ENCODE data around the gene ATP5F1B. TPM values are rescaled to one million over a fixed set of nuclear protein-coding genes. Genes with fewer than 3 reads are reported as not detected.

Gene ATP5F1B
- total RNA-seq, 4 donors from 2014 or later, result 293 to 326 (median 296) TPM

GRCh38 chr12:56599797-56600196 is 46.0 kb downstream of the ATP5F1B start:
- Histone ChIP-seq H3K9me3 (no peaks in the 10 kb centered on the region), H3K27me3 (no peaks in the 10 kb centered on the region), H3K36me3 (peaks cover 24 to 92% (median 59%) of the 10 kb centered on the region in 3 donors), H3K4me1 (peaks cover 0 to 7% (median 0%) of the 10 kb centered on the region in 4 donors), H3K27ac (peak overlapping the region in 1 of 4 donors; percentile 10), H3K4me3 (no peak overlapping the region)
- TF ChIP-seq, protein P1, sequence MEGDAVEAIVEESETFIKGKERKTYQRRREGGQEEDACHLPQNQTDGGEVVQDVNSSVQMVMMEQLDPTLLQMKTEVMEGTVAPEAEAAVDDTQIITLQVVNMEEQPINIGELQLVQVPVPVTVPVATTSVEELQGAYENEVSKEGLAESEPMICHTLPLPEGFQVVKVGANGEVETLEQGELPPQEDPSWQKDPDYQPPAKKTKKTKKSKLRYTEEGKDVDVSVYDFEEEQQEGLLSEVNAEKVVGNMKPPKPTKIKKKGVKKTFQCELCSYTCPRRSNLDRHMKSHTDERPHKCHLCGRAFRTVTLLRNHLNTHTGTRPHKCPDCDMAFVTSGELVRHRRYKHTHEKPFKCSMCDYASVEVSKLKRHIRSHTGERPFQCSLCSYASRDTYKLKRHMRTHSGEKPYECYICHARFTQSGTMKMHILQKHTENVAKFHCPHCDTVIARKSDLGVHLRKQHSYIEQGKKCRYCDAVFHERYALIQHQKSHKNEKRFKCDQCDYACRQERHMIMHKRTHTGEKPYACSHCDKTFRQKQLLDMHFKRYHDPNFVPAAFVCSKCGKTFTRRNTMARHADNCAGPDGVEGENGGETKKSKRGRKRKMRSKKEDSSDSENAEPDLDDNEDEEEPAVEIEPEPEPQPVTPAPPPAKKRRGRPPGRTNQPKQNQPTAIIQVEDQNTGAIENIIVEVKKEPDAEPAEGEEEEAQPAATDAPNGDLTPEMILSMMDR (IDR thresholded peaks at IDR 0.05), result no peak
- TF ChIP-seq EP300 (IDR thresholded peaks at IDR 0.05) (no peak), POLR2A (IDR thresholded peaks at IDR 0.05) (no peak)
- WGBS, 2 donors, result 94 to 96% methylated on average over 10 of the region's 10 CpGs
- DNase-seq (ENCODE audit: low spot score in 2 of 2), result no peak

DNA sequence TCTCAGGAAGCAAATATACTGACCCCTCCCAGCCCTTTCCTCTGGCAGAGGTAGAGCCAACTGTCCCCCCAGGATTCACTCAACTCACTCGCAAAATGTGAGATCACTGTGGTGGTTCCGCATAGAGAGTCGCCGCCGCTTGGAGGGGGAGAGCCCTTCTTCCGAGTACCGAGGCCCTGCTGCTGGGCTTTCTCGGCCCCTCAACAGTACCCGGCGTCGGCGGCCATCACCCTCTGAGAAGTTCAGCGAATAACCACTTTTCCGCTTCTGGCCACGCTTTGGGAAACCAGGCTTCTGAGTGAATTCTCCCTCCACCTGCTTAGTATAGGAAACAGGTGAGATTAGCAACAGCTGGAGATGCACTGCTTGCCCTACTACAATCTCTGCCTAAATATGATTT is 46.7 kb downstream of the ATP5F1B start:
- H3K4me3 ChIP-seq, result no peak overlapping the region
- 89 to 96% methylated on average over 15 of the region's 15 CpGs for WGBS, 2 donors
- no peaks in the 10 kb centered on the region for H3K27me3 ChIP-seq
- no peak for DNase-seq (ENCODE audit: low spot score in 2 of 2)
- H3K36me3 ChIP-seq, result peaks cover 24 to 84% (median 52%) of the 10 kb centered on the region in 3 donors
- no peaks in the 10 kb centered on the region for H3K9me3 ChIP-seq
- peaks cover 0 to 14% (median 0%) of the 10 kb centered on the region in 4 donors for H3K4me1 ChIP-seq
- H3K27ac ChIP-seq, result peak overlapping the region in 1 of 4 donors; percentile 4
- no peak for TF ChIP-seq EP300 (IDR thresholded peaks at IDR 0.05)
- TF ChIP-seq, protein P1 (IDR thresholded peaks at IDR 0.05), result no peak
- no peak for TF ChIP-seq POLR2A (IDR thresholded peaks at IDR 0.05)

DNA sequence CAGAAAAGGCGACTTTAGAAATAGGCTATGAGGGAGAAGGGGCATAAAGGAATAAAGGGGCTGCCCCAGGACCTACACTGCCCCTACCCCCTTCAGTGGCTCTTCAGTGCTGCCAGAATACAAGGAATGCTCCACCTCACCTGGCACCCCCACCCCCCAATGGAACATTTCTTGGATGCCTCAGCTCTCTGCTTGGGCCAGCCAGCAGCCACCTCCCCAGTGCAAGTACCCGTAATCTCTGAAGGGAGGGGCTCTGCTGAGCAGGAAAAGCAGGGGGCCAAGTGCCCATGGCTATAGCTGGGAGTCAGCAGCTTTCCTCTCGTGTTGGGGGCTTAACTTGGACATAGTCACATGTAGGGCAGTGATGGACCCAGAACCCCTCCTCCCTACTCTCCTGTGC is 49.0 kb downstream of the ATP5F1B start:
- peaks cover 13 to 62% (median 36%) of the 10 kb centered on the region in 3 donors for H3K36me3 ChIP-seq

GRCh38 chr12:56593909-56594621 is 51.7 kb downstream of the ATP5F1B start:
- H3K27ac ChIP-seq, result peak overlapping the region; percentile 70 to 90 (median 81)
- H3K4me1 ChIP-seq, result peaks cover 0 to 62% (median 29%) of the 10 kb centered on the region in 4 donors
- H3K27me3 ChIP-seq, result no peaks in the 10 kb centered on the region
- H3K9me3 ChIP-seq, result no peaks in the 10 kb centered on the region
- no peak overlapping the region for H3K4me3 ChIP-seq
- TF ChIP-seq EP300 (IDR thresholded peaks at IDR 0.05) (peak; percentile 69 to 83), POLR2A (IDR thresholded peaks at IDR 0.05) (peak in 1 of 2 donors; percentile 46)
- TF ChIP-seq, protein P1 (IDR thresholded peaks at IDR 0.05), result peak; percentile 81 to 91 (median 89)
- peaks cover 0 to 39% (median 9%) of the 10 kb centered on the region in 3 donors for H3K36me3 ChIP-seq
- DNase-seq (ENCODE audit: low spot score in 2 of 2), result peak; percentile 31 to 48
- WGBS, 2 donors, result 23 to 34% methylated on average over 8 of the region's 8 CpGs

More for the DNA sequence above, 49.0 kb downstream of the ATP5F1B start:
- WGBS, 2 donors, result 35 to 44% methylated on average over 3 of the region's 3 CpGs
- Histone ChIP-seq H3K27ac (peak overlapping the region in 3 of 4 donors; percentile 56 to 90 (median 62)), H3K27me3 (no peaks in the 10 kb centered on the region), H3K9me3 (no peaks in the 10 kb centered on the region), H3K4me3 (no peak overlapping the region), H3K4me1 (peaks cover 0 to 34% (median 8%) of the 10 kb centered on the region in 4 donors)
- no peak for TF ChIP-seq EP300 (IDR thresholded peaks at IDR 0.05)
- no peak for TF ChIP-seq POLR2A (IDR thresholded peaks at IDR 0.05)
- TF ChIP-seq, protein P1 (IDR thresholded peaks at IDR 0.05), result no peak
- DNase-seq (ENCODE audit: low spot score in 2 of 2), result no peak

GRCh38 chr12:56591961-56592360 is 53.8 kb downstream of the ATP5F1B start:
- no peaks in the 10 kb centered on the region for H3K27me3 ChIP-seq
- TF ChIP-seq, protein P1 (IDR thresholded peaks at IDR 0.05), result no peak
- TF ChIP-seq POLR2A (IDR thresholded peaks at IDR 0.05), result peak in 1 of 2 donors; percentile 28
- TF ChIP-seq EP300 (IDR thresholded peaks at IDR 0.05), result peak; percentile 20 to 70
- no peak for DNase-seq (ENCODE audit: low spot score in 2 of 2)
- H3K4me3 ChIP-seq, result no peak overlapping the region
- H3K27ac ChIP-seq, result peak overlapping the region; percentile 70 to 90 (median 81)
- H3K9me3 ChIP-seq, result no peaks in the 10 kb centered on the region
- H3K36me3 ChIP-seq, result peaks cover 0 to 40% (median 8%) of the 10 kb centered on the region in 3 donors
- H3K4me1 ChIP-seq, result peaks cover 0 to 78% (median 32%) of the 10 kb centered on the region in 4 donors

Measured in tibial nerve (tissue), 4 donors.